GM23248 (cell line): ENCODE measurements around the gene ZC3H15.

Source experiments
- EZH2 ChIP-seq: fragments of 200-600 bp; sonication (generic); IDR thresholded peaks from 2 replicates; pipeline ENCODE4 v1.6.1; 2018; ENCODE audit warnings: antibody characterized with exemption, mild to moderate bottlenecking; ENCODE audit not compliant: insufficient read depth, poor library complexity, severe bottlenecking
- EZH2phosphoT487 ChIP-seq: fragments of 200-600 bp; sonication (generic); IDR thresholded peaks from 2 replicates; pipeline ENCODE4 v1.6.1; 2018; ENCODE audit warnings: antibody characterized with exemption, moderate library complexity, mild to moderate bottlenecking, low read depth; ENCODE audit not compliant: insufficient read depth

DNA sequence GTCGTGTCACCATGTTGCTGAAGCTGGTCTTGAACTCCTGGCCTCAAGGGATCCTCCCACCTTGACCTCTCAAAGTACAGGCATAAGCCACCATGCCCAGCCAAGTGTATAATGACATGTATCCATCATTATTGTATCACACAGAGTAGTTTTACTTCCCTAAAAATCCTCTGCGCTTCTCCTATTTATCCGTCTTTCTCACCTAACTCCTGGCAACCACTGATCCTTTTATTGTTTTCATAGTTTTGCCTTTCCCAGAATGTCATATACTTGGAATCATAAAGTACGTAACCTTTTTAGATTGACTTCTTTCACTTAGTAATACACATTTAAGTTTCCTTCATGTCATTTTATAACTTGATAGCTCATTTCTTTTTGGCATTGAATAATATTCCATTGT, 51.0 kb downstream of the ZC3H15 start:
- TF ChIP-seq EZH2, result no peak
- TF ChIP-seq EZH2phosphoT487, result no peak
